Activated naive CD8-positive, alpha-beta T cell treated with anti-CD3 and anti-CD28 coated beads for 36 hours (primary cell): Measurements from ENCODE around the gene ANXA3. TPM values are rescaled to one million over a fixed set of nuclear protein-coding genes. Genes with fewer than 3 reads are reported as not detected.

ENCODE experiments used
- DNase-seq: peaks from one replicate; pipeline ENCODE4 v3.0.0; 2021
- H3K27ac Mint-ChIP-seq: one replicate; pipeline ENCODE4 v1.8.0; 2022; ENCODE audit warnings: mild to moderate bottlenecking, moderate library complexity, mixed read lengths
- H3K27me3 Mint-ChIP-seq: one replicate; pipeline ENCODE4 v1.8.0; 2022; ENCODE audit warnings: mild to moderate bottlenecking, mixed read lengths
- H3K36me3 Mint-ChIP-seq: one replicate; pipeline ENCODE4 v1.8.0; 2021; ENCODE audit warnings: mild to moderate bottlenecking, mixed read lengths
- H3K4me1 Mint-ChIP-seq: one replicate; pipeline ENCODE4 v1.8.0; 2021; ENCODE audit warnings: mixed read lengths
- H3K4me3 Mint-ChIP-seq: one replicate; pipeline ENCODE4 v1.8.0; 2022; ENCODE audit warnings: mild to moderate bottlenecking, moderate library complexity, mixed read lengths
- H3K9me3 Mint-ChIP-seq: one replicate; pipeline ENCODE4 v1.8.0; 2022; ENCODE audit warnings: mixed read lengths
- total RNA-seq, 2 experiments: library from RNA; stranded (reverse); gene quantifications; one replicate each; pipeline ENCODE4 v1.2.3, GENCODE V29; 2021

Gene ANXA3
- total RNA-seq, 2 experiments from 2014 or later: 2.8 to 3.4 TPM

DNA sequence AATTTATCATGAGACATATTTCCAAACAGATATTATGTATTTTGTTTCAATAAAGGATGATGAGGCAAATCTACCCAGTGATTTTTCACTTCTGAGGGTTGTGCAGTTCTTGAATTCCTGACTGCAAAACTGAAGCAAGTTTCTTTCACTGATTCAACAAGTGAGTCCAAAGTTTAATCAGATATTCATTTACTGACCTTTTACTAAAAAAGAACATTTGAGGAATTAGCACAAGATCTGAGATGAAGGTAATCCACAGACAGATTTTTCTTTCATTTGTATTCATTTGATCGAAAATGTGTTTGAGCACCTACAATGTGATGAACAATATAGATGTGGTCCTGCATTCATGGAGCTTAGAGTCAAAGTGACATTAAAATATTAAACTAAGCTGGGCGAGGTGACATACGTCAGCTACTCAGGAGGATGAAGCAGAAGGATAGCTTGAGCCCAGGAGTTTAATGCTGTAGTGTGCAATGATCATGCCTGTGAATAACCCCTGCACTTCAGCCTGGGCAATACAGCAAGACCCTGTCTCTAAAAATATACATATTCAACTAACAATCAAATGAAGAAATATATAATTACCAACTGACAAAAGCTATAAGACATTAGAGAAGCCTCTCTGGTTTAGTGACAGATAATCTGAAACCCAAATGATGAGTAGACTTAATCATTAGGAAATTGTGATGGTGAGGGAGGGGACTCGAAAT lies 76.6 kb downstream of the ANXA3 start:
- no peak for DNase-seq
- Mint-ChIP-seq H3K36me3 (no peaks in the 10 kb centered on the region), H3K27me3 (no peaks in the 10 kb centered on the region), H3K9me3 (no peaks in the 10 kb centered on the region), H3K4me3 (no peak overlapping the region), H3K4me1 (peaks cover 12% of the 10 kb centered on the region), H3K27ac (no peak overlapping the region)

- no peaks in the 10 kb centered on the region for H3K36me3 Mint-ChIP-seq
- H3K4me1 Mint-ChIP-seq: peaks cover 9% of the 10 kb centered on the region
- H3K4me3 Mint-ChIP-seq: no peak overlapping the region
- no peak overlapping the region for H3K27ac Mint-ChIP-seq
- H3K27me3 Mint-ChIP-seq: no peaks in the 10 kb centered on the region
- no peak for DNase-seq
- no peaks in the 10 kb centered on the region for H3K9me3 Mint-ChIP-seq
Measured at GRCh38 chr4:78629991-78630541, 78.5 kb downstream of the ANXA3 start.

- Mint-ChIP-seq H3K27ac (no peak overlapping the region), H3K4me1 (peaks cover 9% of the 10 kb centered on the region), H3K9me3 (no peaks in the 10 kb centered on the region), H3K4me3 (no peak overlapping the region), H3K27me3 (no peaks in the 10 kb centered on the region), H3K36me3 (no peaks in the 10 kb centered on the region)
- no peak for DNase-seq
Measured at GRCh38 chr4:78630615-78631014, 79.0 kb downstream of the ANXA3 start.

DNA sequence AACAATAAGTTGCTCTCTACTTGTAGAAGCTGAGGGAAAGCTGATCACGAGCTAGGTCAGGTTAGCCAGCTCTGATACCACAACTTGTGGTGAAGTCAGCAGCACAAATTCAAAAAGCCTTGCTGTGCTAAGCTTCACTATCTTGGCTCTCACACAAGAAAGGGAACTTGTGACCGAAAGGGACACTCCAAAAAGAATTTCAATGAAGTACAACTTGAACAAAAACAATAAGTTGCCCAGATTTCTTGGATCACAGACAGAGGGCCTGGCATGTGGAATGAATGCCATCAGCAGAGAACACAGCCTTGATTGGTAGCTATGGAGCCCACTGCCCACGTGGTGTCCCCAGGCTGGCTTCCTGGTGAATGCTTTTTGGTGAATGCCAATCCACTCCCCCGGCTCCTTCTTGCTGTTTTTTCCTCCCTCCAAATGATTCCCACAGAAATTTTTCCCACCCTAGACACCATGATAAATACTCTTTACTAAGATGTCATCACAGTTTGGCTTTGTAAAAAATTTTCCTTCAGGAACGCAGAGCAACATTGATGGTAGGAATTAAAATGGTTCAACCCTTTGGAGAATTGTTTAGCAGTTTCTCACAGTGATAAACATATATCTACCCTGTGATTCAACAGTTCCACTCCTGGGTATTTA lies 82.6 kb downstream of the ANXA3 start:
- H3K9me3 Mint-ChIP-seq: no peaks in the 10 kb centered on the region
- DNase-seq: no peak
- H3K4me3 Mint-ChIP-seq: no peak overlapping the region
- H3K36me3 Mint-ChIP-seq: no peaks in the 10 kb centered on the region
- H3K27ac Mint-ChIP-seq: no peak overlapping the region
- no peaks in the 10 kb centered on the region for H3K27me3 Mint-ChIP-seq
- peaks cover 11% of the 10 kb centered on the region for H3K4me1 Mint-ChIP-seq

- DNase-seq: no peak
- no peaks in the 10 kb centered on the region for H3K36me3 Mint-ChIP-seq
- peak overlapping the region; percentile 80 for H3K27ac Mint-ChIP-seq
- H3K27me3 Mint-ChIP-seq: no peaks in the 10 kb centered on the region
- peak overlapping the region; percentile 40 for H3K4me3 Mint-ChIP-seq
- H3K4me1 Mint-ChIP-seq: peaks cover 33% of the 10 kb centered on the region
- H3K9me3 Mint-ChIP-seq: no peaks in the 10 kb centered on the region
Measured at GRCh38 chr4:78638337-78639172, 87.0 kb downstream of the ANXA3 start.

DNA sequence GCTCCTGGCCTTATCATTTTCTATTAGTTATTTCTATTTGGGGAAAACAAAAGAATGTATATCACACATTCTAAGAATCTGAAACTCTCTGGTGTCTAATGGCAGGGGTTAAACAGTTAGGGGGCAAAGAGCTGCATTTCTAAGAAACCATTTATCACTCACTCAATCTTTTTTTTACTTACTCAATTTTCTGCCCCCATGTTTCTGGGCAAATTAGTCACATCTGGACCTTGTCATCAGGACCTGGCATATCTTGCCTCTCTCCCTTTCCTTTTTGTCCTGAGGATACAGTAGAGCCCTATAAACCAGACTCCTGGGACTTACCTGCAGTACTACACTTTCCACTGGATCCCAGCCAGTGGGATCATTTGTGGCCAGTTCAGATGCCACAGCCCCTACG lies 89.1 kb downstream of the ANXA3 start:
- peak overlapping the region; percentile 59 for H3K27ac Mint-ChIP-seq
- peaks cover 36% of the 10 kb centered on the region for H3K4me1 Mint-ChIP-seq
- no peak for DNase-seq
- no peaks in the 10 kb centered on the region for H3K9me3 Mint-ChIP-seq
- no peaks in the 10 kb centered on the region for H3K36me3 Mint-ChIP-seq
- H3K27me3 Mint-ChIP-seq: no peaks in the 10 kb centered on the region
- no peak overlapping the region for H3K4me3 Mint-ChIP-seq

GRCh38 chr4:78642934-78643333 lies 91.4 kb downstream of the ANXA3 start:
- Mint-ChIP-seq H3K27ac (no peak overlapping the region), H3K4me3 (no peak overlapping the region), H3K9me3 (no peaks in the 10 kb centered on the region), H3K36me3 (no peaks in the 10 kb centered on the region), H3K27me3 (no peaks in the 10 kb centered on the region), H3K4me1 (peaks cover 36% of the 10 kb centered on the region)
- DNase-seq: no peak

DNA sequence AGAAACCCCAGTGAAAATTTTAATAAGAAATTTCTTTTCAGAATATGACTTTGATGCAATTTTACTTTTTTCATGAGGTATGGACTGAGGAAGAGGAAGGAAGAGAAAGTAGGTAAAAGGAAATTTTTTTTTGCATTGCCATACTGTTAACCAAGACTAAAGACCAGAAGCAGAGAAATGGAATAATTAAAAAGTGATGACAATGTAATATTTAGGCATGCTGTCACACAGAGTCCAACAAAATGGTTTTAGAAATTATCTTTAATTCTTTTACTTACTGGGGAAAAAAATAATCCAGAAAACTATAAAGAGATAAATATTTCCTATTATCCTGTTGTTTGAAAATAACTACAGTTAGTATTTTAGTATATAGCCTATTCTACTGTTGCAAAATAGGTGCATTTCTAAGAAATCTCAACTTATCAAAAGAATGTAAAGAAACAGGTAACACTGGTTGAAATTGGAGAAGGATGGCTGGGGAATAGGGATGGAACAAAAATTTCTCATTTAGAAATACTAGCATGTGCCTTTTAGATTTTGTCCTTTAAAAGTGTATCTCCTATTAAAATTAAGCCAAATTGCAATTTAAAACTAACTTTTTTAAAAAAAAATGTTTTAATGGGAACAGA lies 92.6 kb downstream of the ANXA3 start:
- Mint-ChIP-seq H3K4me3 (no peak overlapping the region), H3K4me1 (peaks cover 25% of the 10 kb centered on the region), H3K27me3 (no peaks in the 10 kb centered on the region), H3K36me3 (no peaks in the 10 kb centered on the region), H3K27ac (no peak overlapping the region), H3K9me3 (no peaks in the 10 kb centered on the region)
- DNase-seq: no peak

- Mint-ChIP-seq H3K9me3 (no peaks in the 10 kb centered on the region), H3K27ac (no peak overlapping the region), H3K4me3 (no peak overlapping the region), H3K36me3 (no peaks in the 10 kb centered on the region), H3K4me1 (peaks cover 24% of the 10 kb centered on the region), H3K27me3 (no peaks in the 10 kb centered on the region)
- peak; percentile 52 for DNase-seq
Measured at GRCh38 chr4:78644744-78645330, 93.3 kb downstream of the ANXA3 start.

DNA sequence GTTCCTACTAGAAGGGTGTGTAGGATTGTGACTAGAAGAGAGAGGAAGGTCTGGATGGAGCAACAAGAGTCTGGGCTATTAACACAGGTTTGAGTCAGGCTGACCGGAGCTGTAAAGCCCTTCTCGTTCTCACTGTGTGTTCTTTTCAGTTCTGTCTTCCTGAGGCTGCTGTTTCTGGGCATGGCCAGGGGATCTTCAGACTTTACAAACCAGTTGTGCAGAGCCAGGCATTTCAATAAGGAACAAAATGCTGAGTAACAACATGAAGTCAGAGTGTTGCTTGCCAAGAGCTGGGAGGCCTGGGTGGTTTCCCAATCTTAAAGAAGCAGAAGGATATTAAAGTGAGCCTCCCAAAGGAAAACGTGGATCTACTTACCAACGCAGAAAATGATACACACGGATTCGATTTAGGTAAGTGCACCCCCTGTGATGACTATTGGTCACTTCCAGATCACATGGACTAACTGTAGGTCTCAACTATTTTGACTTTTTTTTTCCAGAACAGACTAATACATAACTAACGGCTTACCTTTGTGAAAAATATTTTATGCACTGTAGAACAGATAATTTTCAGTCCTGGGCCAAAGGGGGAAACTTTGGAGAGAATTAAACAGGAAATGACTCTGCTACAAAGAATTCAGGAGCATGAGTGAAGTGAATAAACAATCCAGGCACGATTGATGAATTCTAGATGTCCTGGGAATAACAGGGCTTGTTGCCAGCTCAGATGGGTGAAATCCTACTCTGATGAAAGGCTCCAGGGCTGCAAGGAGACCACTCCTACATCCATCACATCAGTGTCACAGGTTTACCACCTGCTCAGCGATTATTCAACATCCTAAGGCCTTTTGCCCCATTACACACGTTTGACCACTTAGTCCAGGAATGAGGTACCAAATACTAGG lies 94.5 kb downstream of the ANXA3 start:
- H3K4me1 Mint-ChIP-seq: peaks cover 18% of the 10 kb centered on the region
- H3K4me3 Mint-ChIP-seq: no peak overlapping the region
- DNase-seq: no peak
- no peaks in the 10 kb centered on the region for H3K36me3 Mint-ChIP-seq
- no peak overlapping the region for H3K27ac Mint-ChIP-seq
- H3K27me3 Mint-ChIP-seq: no peaks in the 10 kb centered on the region
- no peaks in the 10 kb centered on the region for H3K9me3 Mint-ChIP-seq

DNA sequence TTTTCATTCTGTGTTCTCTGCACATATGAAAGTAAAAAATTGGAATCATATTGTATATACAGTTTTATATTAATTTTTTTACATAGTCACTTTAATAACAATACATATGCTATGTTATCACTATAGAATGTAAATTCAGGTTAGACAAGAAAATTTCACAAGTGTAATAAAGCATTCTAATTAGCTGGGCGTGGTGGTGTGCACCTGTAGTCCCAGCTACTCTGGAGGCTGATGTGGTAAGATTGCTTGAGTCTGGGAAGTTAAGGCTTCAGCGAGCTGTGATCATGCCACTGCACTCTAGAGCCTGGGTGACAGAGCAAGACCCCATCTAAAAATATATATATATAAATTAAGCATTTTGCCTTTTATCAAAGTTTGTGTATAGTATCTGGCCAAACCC lies 95.7 kb downstream of the ANXA3 start:
- H3K4me3 Mint-ChIP-seq: no peak overlapping the region
- H3K27ac Mint-ChIP-seq: no peak overlapping the region
- no peaks in the 10 kb centered on the region for H3K36me3 Mint-ChIP-seq
- no peak for DNase-seq
- no peaks in the 10 kb centered on the region for H3K27me3 Mint-ChIP-seq
- H3K4me1 Mint-ChIP-seq: peaks cover 15% of the 10 kb centered on the region
- H3K9me3 Mint-ChIP-seq: no peaks in the 10 kb centered on the region

GRCh38 chr4:78648640-78649363 lies 97.2 kb downstream of the ANXA3 start:
- no peak for DNase-seq
- Mint-ChIP-seq H3K4me3 (no peak overlapping the region), H3K27me3 (no peaks in the 10 kb centered on the region), H3K36me3 (no peaks in the 10 kb centered on the region), H3K9me3 (no peaks in the 10 kb centered on the region), H3K27ac (no peak overlapping the region), H3K4me1 (peaks cover 17% of the 10 kb centered on the region)
